ENCODE results near the gene ADAD1. TPM values are rescaled to one million over a fixed set of nuclear protein-coding genes. Genes with fewer than 3 reads are reported as not detected.

The ADAD1 gene
- total RNA-seq, 4 donors from 2014 or later = not detected

GRCh38 chr4:122412547-122412946 is 33.7 kb downstream of the ADAD1 start:
- H3K36me3 ChIP-seq = no peaks in the 10 kb centered on the region
- H3K4me3 ChIP-seq = no peak overlapping the region
- TF ChIP-seq CTCF (IDR thresholded peaks at IDR 0.05) (no peak), POLR2A (IDR thresholded peaks at IDR 0.05) (no peak)
- DNase-seq = no peak
- H3K9me3 ChIP-seq = no peaks in the 10 kb centered on the region
- no peak overlapping the region for H3K27ac ChIP-seq
- no peaks in the 10 kb centered on the region for H3K27me3 ChIP-seq
- no peaks in the 10 kb centered on the region for H3K4me1 ChIP-seq

DNA sequence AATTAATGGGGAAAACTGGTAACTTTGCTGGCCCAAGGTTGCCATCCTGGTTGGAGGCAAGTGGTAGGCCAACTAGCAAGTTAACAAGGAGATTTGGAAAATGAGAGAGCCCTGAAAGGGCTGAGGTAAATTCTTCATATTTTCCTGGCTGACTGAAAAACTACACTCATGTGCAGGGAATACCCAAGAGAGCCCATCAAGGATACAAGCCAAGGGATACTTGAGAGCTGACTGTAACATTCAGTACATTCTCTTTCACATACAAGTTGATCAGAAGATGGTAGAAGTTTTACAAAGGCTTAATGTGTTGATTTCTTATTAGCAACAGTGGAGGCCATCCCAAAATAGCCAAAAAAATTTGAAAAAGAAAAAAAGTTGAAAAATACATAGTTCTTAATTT is 44.4 kb downstream of the ADAD1 start:
- no peak for TF ChIP-seq POLR2A (IDR thresholded peaks at IDR 0.05)
- TF ChIP-seq CTCF (IDR thresholded peaks at IDR 0.05) = no peak
- Histone ChIP-seq H3K9me3 (no peaks in the 10 kb centered on the region), H3K36me3 (no peaks in the 10 kb centered on the region), H3K4me3 (no peak overlapping the region), H3K27ac (no peak overlapping the region), H3K27me3 (no peaks in the 10 kb centered on the region), H3K4me1 (no peaks in the 10 kb centered on the region)
- DNase-seq = no peak

GRCh38 chr4:122431351-122431750 is 52.5 kb downstream of the ADAD1 start:
- Histone ChIP-seq H3K4me3 (no peak overlapping the region), H3K9me3 (no peaks in the 10 kb centered on the region), H3K4me1 (no peaks in the 10 kb centered on the region), H3K27me3 (no peaks in the 10 kb centered on the region), H3K36me3 (no peaks in the 10 kb centered on the region), H3K27ac (no peak overlapping the region)
- no peak for DNase-seq
- TF ChIP-seq CTCF (IDR thresholded peaks at IDR 0.05) (no peak), POLR2A (IDR thresholded peaks at IDR 0.05) (no peak)

DNA sequence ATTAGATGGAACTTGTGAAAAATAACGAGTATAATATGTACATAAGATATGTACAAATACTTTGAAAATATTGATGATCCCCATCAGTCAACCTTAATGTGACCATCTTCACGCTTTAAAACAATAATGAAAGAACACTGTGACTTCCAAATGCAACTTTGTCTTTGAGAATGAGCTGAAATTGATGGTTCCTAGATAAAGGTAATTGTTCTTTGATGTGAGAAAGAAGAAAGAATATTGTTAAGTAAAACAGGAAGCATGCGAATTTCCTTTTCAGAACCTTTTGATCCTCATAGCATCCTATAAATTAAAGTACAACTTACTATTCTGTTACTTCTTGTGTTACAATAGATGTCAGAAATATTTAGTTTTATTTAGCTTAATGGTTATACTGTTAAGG is 55.5 kb downstream of the ADAD1 start:
- TF ChIP-seq CTCF (IDR thresholded peaks at IDR 0.05) = no peak
- TF ChIP-seq POLR2A (IDR thresholded peaks at IDR 0.05) = no peak
- no peak for DNase-seq

DNA sequence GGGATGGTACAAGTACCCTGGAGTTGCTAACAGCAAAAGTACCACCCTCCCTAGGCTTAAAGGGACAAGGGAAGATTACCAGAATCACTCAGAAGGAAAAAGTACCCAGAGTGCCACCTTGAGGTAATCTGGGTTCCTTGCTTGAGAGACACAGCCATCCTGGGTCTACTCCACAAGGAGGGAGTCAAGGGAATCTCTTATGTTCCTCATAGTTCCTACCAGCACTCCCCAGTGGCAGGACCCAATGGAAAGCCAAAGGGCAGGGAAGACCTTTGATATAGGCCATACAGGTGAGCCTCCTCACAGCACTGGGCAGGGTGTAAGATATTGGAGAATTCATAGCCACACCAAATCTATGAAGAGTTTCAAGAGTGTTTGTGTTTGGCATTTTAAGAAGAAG is 72.0 kb downstream of the ADAD1 start:
- H3K27ac ChIP-seq = no peak overlapping the region
- H3K27me3 ChIP-seq = no peaks in the 10 kb centered on the region
- DNase-seq = no peak
- no peaks in the 10 kb centered on the region for H3K9me3 ChIP-seq
- no peaks in the 10 kb centered on the region for H3K36me3 ChIP-seq
- no peaks in the 10 kb centered on the region for H3K4me1 ChIP-seq
- H3K4me3 ChIP-seq = no peak overlapping the region
- TF ChIP-seq POLR2A (IDR thresholded peaks at IDR 0.05) (no peak), CTCF (IDR thresholded peaks at IDR 0.05) (no peak)

More for the DNA sequence above, 55.5 kb downstream of the ADAD1 start:
- no peaks in the 10 kb centered on the region for H3K27me3 ChIP-seq
- no peak overlapping the region for H3K27ac ChIP-seq
- H3K9me3 ChIP-seq = no peaks in the 10 kb centered on the region
- H3K4me1 ChIP-seq = no peaks in the 10 kb centered on the region
- no peak overlapping the region for H3K4me3 ChIP-seq
- H3K36me3 ChIP-seq = no peaks in the 10 kb centered on the region

DNA sequence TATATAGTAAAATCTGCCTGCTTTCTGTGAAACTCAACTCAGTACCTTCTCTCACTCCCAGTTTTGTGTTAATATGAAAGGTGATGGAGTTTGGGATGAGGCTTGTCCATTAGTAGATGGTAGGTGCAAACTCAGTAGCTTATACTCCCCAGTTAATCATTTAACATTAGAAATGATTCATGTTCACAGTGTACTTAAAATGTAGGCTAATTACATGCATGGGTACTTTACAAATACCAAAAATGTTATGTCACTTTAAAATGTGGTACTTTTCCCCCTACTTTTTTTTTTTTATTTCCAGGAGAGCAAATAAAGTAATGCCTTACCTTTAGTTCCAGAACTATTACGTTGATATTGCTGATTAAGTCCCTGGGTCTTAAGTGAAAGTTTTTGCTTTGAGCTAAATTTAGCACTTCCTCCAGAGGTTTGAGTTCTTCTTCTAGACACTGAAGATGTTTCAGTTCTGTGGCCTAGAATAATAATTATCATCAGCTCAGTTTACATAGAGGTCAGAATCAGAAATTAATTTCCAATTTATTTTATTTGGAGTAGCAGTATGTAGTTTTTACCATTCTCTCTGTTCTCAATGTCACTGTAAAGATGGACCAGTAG is 74.7 kb downstream of the ADAD1 start:
- Histone ChIP-seq H3K27ac (no peak overlapping the region), H3K4me1 (no peaks in the 10 kb centered on the region), H3K27me3 (no peaks in the 10 kb centered on the region), H3K36me3 (no peaks in the 10 kb centered on the region), H3K4me3 (no peak overlapping the region), H3K9me3 (no peaks in the 10 kb centered on the region)
- no peak for DNase-seq
- TF ChIP-seq POLR2A (IDR thresholded peaks at IDR 0.05) (no peak), CTCF (IDR thresholded peaks at IDR 0.05) (no peak)
